Brain microvascular endothelial cell (primary cell): ENCODE measurements around the gene METTL6.
"Not testable (repeated sequence)": the region's sequence is repeated elsewhere in the genome, so short reads cannot be mapped to it uniquely, and the experiment has no call there.

Experiments used
- DNase-seq: peaks from one replicate; pipeline ENCODE4 v3.0.0-alpha.2; 2020
- H3K27ac ChIP-seq: fragments of 250-450 bp; sonication (Bioruptor Pico); 2 replicates; pipeline ENCODE4 v1.5.1; 2020; ENCODE audit warnings: mild to moderate bottlenecking, moderate library complexity
- H3K27me3 ChIP-seq: fragments of 250-450 bp; sonication (Bioruptor Pico); replicated peaks from 2 replicates; pipeline ENCODE4 v1.5.1; 2020; ENCODE audit warnings: mild to moderate bottlenecking
- H3K36me3 ChIP-seq: fragments of 250-450 bp; sonication (Bioruptor Pico); replicated peaks from 2 replicates; pipeline ENCODE4 v1.5.1; 2020; ENCODE audit warnings: mild to moderate bottlenecking
- H3K4me3 ChIP-seq: 2 replicates; pipeline ENCODE4 v1.5.1; 2011; ENCODE audit warnings: low read depth, mild to moderate bottlenecking, control low read depth, low read length, moderate library complexity
- in situ Hi-C: cut with HindIII; loops from 2 replicates; pipeline ENCODE4 v1.10.0; 2017; ENCODE audit warnings: low sequenced_read_pairs, low pct_ligation_motif_present
- TF ChIP-seq, protein P1 (sequence below): IDR thresholded peaks from 2 replicates; pipeline ENCODE4 v1.5.1; 2011; ENCODE audit warnings: low read depth, mild to moderate bottlenecking, moderate library complexity, low read length, control low read depth, inconsistent platforms; ENCODE audit errors: missing control alignments

Gene METTL6

GRCh38 chr3:15403965-15404364 is 23.4 kb downstream of the METTL6 start:
- in situ Hi-C loops = no loop called here
- TF ChIP-seq, protein P1, sequence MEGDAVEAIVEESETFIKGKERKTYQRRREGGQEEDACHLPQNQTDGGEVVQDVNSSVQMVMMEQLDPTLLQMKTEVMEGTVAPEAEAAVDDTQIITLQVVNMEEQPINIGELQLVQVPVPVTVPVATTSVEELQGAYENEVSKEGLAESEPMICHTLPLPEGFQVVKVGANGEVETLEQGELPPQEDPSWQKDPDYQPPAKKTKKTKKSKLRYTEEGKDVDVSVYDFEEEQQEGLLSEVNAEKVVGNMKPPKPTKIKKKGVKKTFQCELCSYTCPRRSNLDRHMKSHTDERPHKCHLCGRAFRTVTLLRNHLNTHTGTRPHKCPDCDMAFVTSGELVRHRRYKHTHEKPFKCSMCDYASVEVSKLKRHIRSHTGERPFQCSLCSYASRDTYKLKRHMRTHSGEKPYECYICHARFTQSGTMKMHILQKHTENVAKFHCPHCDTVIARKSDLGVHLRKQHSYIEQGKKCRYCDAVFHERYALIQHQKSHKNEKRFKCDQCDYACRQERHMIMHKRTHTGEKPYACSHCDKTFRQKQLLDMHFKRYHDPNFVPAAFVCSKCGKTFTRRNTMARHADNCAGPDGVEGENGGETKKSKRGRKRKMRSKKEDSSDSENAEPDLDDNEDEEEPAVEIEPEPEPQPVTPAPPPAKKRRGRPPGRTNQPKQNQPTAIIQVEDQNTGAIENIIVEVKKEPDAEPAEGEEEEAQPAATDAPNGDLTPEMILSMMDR = no peak
- no peaks in the 10 kb centered on the region for H3K36me3 ChIP-seq

GRCh38 chr3:15403495-15403894 is 23.8 kb downstream of the METTL6 start:
- no peak overlapping the region for H3K27ac ChIP-seq
- in situ Hi-C loops = no loop called here
- H3K27me3 ChIP-seq = no peaks in the 10 kb centered on the region
- DNase-seq = no peak
- no peak overlapping the region for H3K4me3 ChIP-seq
- TF ChIP-seq, protein P1 = no peak
- H3K36me3 ChIP-seq = no peaks in the 10 kb centered on the region

More at GRCh38 chr3:15403965-15404364, 23.4 kb downstream of the METTL6 start:
- Histone ChIP-seq H3K4me3 (no peak overlapping the region), H3K27me3 (no peaks in the 10 kb centered on the region), H3K27ac (no peak overlapping the region)
- DNase-seq = no peak

DNA sequence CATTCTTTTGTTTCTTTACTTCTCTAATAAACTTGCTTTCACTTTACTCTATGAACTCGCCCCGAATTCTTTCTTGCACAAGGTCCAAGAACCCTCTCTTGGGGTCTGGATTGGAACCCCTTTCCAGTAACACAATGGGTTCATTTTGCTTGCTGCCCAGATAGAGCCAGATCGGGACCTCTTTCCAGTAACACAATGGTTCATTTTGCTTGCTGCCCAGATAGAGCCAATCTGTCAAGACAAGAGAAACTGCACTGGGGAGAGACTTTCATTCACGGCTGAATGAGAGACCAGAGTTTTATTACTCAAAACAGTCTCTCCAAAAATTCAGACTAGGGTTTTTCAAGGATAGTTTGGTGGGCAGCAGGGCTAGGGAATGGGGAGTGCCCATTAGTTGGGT is 25.4 kb downstream of the METTL6 start:
- in situ Hi-C loops = no loop called here
- TF ChIP-seq, protein P1 = no peak
- DNase-seq = no peak
- no peaks in the 10 kb centered on the region for H3K27me3 ChIP-seq
- no peak overlapping the region for H3K4me3 ChIP-seq
- no peak overlapping the region for H3K27ac ChIP-seq
- no peaks in the 10 kb centered on the region for H3K36me3 ChIP-seq

DNA sequence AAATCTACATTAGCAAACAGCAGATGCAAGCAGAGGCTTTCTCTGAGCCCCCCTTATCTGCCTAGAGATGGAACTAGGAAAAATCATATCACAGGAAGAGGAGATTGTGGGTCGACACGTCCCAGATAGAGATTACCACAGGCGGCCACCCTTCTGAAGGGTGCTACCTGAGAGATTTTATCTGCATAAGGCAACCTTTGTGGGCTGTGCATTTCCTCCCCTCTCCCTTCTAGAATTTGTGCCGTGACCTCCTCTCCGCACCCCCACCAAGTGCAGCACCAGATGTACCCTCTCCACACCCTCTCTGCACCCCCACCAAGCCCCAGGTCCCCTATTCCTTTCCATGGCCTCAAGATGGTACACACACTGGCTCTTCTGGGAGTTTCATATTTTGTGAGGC is 27.4 kb downstream of the METTL6 start:
- TF ChIP-seq, protein P1 = no peak
- no peak for DNase-seq
- Histone ChIP-seq H3K4me3 (no peak overlapping the region), H3K27me3 (no peaks in the 10 kb centered on the region), H3K36me3 (no peaks in the 10 kb centered on the region), H3K27ac (no peak overlapping the region)
- in situ Hi-C loops = no loop called here

DNA sequence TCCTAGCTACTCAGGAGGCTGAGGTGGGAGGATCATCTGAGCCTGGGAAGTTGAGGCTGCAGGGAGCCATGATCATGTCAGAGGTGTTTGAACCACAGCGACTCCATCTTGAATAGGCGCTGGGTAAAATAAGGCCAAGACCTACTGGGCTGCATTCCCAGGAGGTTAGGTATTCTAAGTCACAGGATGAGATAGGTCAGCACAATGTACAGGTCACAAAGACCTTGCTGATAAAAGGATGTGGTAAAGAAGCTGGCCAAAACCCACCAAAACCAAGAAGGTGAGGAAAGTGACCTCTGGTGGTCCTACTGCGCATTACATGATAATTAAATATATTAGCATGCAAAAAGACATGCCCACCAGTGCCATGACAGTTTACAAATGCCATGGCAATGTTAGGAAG is 28.6 kb downstream of the METTL6 start:
- H3K36me3 ChIP-seq, in situ Hi-C loops, H3K27ac ChIP-seq, H3K27me3 ChIP-seq, DNase-seq, H3K4me3 ChIP-seq: not testable (repeated sequence)
- TF ChIP-seq, protein P1 = peak; percentile 61

GRCh38 chr3:15393252-15393651 is 34.1 kb downstream of the METTL6 start:
- H3K27me3 ChIP-seq, H3K4me3 ChIP-seq, in situ Hi-C loops, H3K27ac ChIP-seq, H3K36me3 ChIP-seq, DNase-seq: not testable (repeated sequence)
